Hematopoietic multipotent progenitor cell treated with erythropoietin and hydrocortisone succinate and interleukin-3 and kit ligand, for 15 days (in vitro differentiated cells): ENCODE data around the gene WFDC8.

Experiments
- DNase-seq: peaks from one replicate; pipeline ENCODE4 v3.0.0-alpha.2; 2015; ENCODE audit warnings: low spot score

WFDC8 gene

DNA sequence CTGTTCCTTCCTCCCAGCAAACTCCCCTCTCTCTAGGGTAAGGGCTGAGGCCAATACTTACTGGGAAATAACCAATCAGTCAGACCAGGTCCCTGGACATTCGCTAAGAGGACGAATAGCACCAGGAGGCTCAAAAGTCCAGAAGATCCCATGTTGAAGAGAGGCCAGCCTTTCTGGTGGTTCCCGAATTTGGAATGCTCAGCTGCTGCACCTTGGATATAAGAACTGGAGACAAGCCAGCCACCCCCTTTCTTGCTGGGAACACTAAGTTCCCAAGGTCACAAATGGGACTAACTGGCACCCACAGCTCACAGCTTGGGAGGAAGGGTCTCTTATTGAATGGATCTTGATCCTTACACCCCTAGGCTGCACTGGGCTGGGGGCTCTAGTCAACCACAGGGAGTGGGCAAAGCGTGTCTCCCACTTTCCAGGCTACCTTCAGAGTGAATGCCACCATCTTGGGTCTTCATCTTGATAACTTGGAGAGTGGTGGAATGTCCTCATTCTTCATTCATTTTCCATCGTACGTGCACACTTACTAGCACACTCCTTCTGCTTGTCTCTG lies 31.8 kb downstream of the WFDC8 start, which contains the start of gene EPPIN:
TSS of gene EPPIN (minus strand) at position 196 of the 565 bp plus-strand sequence. CDS start at position 152, 44 bp downstream.
- no peak for DNase-seq

DNA sequence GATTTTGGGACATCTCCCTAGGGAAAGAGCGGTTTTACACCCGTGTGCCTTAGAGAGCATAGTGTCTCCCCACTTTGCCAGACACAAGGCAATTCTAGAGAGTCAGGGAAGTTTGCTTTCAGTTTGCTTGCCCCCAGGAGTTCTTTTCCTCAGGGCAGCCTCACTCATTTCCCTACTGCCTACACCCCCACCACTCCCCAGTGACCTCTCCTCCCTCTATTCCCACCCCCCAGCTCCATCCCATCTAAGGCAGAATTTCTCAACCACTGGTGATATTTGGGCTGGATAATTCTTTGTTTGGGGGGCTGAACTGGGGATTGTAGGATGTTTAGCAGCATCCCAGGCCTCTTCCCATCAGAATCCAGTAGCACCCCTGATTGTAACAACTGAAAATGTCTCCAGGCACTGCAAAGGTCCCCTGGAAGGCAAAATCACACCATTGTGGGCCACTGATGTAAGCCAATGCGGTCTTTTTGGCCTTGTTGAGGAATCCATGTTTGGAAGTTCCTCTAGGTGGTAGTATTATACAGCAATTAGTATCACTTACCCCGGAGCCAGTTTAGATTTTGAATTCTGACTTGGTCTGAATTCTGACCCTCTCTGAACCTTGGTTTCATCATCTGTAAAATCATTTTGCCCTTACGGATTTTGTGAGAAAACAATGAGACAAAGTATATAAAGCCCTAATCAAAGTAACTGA lies 33.2 kb downstream of the WFDC8 start:
- DNase-seq = no peak

DNA sequence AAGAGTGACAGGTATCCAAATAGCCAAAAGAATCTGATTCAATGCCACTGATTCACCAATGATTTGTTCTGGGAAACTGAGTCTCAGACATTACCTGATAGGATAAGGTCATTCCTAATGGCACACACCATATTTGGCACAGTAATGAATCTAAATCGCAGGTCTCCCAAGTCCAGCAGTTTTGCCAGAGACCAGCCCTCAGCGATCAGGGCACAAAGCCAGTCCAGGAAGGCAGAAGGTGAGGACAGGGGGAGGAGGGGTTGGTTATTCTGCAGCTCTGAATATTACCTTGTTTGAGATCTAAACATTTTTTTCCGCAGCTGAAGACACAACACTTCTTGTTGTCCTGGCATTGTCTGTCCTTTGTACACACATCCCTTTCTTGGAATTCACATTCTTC lies 33.7 kb downstream of the WFDC8 start:
- no peak for DNase-seq

DNA sequence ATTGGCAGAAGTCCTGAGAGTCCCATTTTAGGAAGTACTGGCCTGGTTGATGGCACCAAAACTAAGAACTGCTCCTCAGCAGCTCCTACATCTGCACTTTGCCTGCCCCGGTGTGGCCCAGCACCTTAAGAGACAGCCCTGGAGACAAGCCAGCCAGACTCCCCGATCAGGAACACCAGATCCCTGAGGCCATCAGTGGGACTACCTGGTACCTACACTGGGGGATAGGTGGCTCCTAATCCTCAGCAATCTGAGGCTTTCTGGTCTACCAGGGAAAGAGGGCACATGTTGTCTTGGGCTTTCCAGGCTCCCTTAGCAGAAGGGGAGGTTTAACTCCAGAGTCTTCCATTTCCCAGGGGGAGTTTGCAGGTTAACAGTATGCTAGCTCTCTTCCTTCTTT lies 39.7 kb downstream of the WFDC8 start, which contains the start of gene WFDC6:
TSS of gene WFDC6 (minus strand) at position 101 of the 400 bp plus-strand sequence. CDS start at position 26, 75 bp downstream.
- DNase-seq = no peak

DNA sequence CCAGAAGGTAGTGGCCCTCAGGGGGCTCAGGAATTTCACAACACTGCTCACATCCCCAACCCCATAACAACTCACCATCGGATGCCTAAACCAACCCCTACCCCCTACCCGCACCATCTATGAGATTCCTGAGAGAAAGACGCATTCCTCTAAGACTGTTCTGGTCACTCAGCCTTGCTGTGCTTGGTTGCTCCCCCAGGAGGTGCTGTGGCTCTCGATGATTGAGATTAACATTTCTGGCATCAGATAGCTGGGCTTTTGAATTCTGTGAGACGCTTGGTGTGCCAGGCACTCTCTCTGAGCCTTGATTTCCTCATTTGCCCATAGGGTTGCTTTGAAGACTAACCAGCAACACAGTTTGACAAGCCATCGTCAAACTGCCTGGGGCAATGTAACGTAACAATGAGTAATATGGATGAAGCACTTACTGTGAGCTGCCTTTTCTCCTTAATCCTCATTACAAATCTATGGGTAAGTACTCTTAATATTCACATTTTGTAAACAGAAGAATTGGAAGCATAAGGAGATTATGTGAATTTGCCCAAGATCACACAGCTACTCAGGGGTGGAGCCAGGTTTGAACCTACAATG lies 40.8 kb downstream of the WFDC8 start:
- no peak for DNase-seq

DNA sequence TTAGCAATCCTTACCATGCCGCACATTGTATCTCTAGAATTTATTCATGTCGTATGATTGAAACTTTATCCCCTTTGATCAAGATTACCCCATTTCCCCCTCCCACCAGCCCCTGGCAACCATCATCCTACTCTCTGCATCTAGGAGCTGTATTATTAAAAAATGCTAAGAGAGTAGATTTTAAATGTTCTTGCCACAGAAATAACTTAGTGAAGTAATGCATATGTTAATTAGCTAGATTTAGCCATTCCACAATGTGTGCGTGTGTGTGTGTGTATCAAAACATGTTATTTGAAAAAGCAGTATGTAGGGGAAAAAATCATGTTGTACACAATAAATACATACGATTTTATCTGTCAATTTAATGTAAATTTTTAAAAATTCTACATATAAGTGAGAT lies 51.8 kb downstream of the WFDC8 start:
- no peak for DNase-seq

DNA sequence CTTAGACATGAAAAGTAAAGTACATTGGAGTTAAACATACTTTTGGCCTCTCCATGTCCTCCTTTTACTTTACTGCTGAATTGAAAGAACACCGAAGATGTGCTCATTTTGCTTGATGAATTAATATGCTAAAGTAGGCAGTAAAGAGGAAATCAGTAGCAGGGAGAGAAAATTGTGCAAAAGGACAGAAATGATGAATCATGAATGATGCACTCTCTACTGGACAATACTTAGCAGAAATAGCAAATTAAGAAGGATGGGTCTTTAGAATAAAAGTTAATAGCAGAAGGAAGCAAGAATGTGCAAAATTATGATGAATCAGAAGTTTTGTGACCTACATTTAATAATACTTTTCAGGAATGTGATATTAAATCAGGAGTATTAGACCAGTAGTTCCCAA lies 55.3 kb downstream of the WFDC8 start:
- no peak for DNase-seq

DNA sequence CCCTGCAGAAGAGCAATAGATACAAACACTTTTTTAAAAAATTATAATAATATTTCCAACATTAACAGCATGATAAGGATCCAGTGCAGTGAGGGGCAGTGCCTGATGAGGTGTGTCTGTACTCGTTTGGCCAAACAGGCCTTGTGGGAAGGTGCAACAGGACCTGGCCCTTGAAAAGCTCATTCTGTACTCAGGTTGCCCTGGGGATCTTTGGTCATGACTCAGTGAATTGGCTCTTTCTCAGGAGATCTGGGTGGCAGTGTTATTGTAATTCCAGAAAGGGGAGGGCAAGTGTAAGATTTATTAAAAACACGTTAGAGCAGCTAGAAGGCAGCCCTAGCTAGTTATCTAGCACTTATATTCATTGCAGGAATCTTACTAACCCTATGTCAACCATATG lies 60.8 kb downstream of the WFDC8 start:
- no peak for DNase-seq

DNA sequence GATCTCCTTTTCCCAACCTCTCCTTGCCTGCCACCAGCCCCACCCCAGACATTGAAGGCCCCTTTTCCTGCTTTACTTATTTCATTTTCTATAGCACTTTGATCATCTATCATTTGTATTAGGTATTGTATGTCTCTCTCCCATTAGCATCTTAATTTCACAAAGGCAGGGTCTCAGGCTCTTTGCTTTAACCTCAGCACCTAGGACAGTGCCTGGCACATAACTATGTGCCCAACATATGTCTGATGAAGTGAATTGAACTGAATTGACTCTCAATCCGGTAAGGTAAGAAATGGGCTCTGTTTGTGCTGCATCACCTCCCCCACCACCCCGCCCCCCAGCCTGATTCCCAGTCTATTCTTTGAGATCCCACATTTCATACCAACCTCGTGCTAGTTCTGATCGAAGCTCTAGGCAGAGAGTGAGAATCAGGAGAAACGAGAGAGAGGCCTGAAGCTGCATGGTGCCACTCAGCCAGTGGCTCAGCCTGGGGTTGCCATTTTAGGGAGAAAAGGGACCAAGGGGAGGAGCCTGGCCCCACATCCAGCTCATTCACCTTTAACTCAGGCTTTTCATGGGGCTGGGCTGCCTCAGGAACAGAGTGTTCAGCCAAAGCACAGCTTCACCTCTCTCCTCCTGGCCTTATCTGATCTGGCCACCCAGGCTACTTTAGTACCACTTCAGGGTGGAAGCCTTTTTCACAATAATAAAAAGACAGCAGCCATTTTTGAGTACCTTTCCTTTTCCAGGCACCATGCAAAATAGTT lies 63.8 kb downstream of the WFDC8 start, which contains the start of gene SPINT3:
TSS of gene SPINT3 (minus strand) at position 476 of the 767 bp plus-strand sequence. CDS start at position 462, 14 bp downstream.
- no peak for DNase-seq

DNA sequence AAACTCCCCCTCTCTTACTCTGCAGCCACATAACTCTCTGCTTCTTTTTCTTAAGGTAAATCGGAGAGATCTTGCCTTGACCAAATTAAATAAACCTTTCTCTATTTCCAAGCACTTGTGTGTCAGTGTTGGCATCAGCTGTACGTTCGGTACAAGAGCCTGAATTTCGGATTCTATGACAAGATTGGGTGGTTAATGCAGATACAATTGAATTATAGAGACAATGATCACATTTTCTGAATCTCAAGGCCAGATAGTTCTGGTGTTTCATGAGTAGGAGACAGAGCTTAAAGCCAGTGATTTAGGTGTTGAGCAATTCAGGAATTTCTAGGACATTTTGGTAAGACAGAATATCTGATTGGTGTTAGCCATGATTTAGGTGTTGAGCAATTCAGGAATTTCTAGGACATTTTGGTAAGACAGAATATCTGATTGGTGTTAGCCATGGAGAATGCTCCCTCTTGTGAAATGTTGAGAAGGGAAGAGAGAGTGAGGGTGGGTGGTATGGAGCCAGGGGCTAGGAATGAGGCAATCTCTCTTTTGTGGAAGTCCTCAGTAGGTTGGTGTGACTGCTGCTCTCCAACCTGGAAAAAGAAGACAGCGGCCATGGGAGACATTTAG lies 68.7 kb downstream of the WFDC8 start:
- DNase-seq = no peak

DNA sequence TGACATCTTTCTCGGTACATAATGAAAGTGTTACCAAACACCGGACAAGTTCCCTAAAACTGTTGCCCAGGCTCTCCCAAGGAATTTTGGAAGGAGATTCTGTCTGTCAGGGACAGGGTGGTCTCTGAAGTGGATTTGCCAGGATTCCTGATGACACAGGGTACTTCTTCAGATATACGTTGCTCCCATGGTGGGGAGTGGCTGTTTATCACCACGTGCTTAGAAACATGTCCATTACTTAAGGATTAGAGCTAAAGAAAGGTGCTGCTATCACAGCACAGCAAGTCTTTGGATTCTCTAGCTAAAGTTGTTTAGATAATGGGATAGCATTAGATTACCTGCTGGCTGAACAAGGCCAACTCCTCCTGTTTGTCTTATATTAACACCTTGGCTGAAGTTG lies 70.0 kb downstream of the WFDC8 start:
- no peak for DNase-seq

DNA sequence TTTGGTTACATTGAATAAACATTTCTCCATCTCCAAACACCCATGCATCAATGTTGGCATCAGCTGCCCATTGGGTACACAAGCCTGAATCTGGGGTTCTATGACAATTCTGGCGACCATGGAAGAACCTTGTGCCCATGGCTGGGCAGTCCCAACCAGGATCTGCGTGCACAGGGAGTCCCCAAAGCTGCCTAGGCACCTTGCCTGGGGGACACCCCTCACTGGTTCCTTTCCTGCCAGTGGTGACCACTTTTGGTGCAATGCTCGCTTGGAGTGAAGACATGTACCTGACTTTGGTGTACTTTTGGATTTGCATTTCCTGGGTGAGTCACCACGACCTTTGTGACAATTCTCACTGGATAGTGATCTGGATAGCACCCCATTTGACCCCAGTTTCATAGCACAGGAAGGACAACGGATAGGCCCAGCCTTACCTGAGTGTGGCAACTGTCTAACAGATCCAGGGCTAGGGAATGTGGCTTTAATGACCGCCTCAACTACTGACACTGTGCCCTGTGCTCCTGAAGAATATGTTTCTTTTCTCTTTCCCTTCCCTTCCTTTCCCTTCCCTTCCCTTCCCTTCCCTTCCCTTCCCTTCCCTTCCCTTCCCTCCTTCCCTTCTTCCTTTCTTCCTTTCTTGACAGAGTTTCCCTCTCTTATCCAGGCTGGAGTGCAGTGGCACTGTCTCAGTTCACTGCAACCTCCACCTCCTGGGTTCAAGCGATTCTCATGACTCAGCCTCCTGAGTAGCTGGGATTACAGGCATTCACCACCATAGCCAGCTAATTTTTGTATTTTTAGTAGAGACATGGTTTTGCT lies 70.8 kb downstream of the WFDC8 start:
- no peak for DNase-seq

DNA sequence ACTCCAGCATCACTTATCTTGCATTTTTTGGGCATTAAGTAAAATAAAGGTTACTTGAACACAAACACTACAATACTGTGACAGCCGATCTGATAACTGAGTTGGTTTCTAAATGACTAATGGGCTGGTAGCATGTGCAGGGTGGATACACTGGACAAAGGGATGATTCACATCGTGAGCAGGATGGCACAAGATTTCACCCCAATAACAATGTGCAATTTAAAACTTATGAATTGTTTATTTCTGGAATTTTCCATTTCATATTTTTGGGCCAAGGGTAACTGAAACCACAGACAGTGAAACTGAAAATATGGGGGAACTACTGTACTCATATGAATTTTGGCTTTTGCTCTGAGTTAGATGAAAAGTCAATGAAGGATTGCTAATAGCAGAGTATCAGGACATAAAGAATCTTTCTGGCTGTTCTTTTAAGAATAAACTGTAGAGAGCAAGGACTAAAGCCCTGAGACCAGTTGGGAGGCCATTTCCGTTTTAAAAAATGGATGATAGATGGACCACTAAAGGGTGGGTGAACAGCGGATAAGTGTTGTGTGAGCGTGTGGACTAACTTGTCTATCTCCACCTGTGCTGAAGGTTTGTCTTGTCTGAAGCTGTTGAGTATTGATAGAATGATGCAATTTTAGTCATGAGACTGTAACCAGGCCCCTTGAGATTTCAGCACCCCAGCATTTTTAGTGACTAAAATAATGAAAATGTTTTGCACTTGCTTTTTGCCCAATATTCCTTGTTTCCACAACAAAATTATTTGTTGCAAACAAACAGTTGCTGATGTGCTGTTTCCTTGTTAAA lies 71.9 kb downstream of the WFDC8 start:
- DNase-seq = no peak

DNA sequence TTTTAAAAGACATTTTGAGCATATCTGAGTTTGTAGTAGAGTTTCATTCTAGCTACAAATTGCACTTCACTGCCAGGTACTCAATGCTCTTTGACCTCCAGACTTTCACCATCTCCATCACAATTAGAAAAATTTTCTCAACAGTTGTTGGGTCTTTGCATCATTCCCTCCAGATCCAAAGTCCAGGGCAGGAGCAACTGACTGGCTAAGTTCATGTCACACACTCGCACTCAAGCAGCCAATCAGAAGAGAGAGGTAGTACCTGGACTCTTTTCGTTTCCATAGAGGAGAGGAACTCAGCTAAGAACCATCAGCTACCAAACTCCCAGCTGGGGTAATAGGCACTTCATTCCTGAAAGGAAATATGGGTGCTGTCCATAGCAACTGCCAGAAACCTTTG lies 72.7 kb downstream of the WFDC8 start:
- no peak for DNase-seq

DNA sequence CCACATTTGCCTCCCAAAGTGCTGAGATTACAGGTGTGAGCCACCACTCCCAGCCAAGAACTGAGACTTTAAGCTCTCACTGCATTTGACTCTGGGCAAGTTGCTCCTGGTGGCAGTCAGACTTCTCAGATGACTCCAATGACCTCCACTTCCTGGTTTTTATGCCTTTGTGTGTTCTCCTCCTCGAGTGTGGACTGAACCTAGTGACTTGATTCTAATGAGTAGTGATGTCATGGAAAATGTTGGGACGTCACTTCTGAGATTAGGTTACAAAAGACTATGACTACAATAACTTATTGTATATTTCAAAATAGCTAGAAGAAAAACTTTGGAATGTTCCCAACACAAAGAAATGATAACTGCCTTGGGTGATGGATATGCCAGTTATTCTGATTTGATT lies 75.7 kb downstream of the WFDC8 start:
- DNase-seq = no peak

DNA sequence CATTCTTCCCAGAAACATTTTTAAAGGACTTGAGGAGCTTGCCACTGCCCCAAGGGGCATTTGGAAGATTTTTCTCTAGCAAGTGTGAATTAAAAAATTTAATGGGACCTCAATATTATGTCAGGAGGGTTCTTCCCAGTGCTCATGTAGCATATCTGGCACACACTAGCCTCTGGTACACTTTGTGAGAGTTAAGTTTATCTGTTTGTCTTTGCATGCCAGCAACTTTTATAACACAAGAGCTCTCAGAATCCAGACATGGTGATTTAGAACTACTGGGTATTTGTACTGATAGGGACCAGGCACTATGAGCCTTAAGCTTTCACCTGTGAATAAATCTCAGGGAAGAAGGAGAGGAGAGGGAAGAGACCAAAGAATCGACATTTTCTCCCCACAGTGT lies 76.5 kb downstream of the WFDC8 start:
- DNase-seq = no peak
